T-cell (primary cell): Measurements from ENCODE around the gene PRR18. TPM values are rescaled to one million over a fixed set of nuclear protein-coding genes. Genes with fewer than 3 reads are reported as not detected.
A peak's percentile ranks its signal among the peaks of the same experiment; 100 is the strongest.

Source experiments
- ATAC-seq, 4 experiments: fragments of 200-7000 bp in 3 of 4; fragments of 150-1000 bp in 1 of 4; cut with Tn5 transposase; replicated peaks in 1 of 4; 1 replicate in 3 of 4; 2 replicates in 1 of 4; pipeline ENCODE4 v1.10.0; 2021; ENCODE audit warnings: moderate library complexity in 3 of 4, mild to moderate bottlenecking in 2 of 4, moderate number of reproducible peaks in 1 of 4
- CTCF ChIA-PET, 2 donors: fragments of 300-600 bp; sonication (Branson Sonifier 250); formaldehyde crosslinking; loops; one replicate each; lab custom pipeline; 2022; ENCODE audit warnings: antibody characterized with exemption in 2 of 2; lab: Charles Lee
- POLR2A ChIA-PET, 2 donors: fragments of 300-600 bp; sonication (Branson Sonifier 250); formaldehyde crosslinking; loops; one replicate each; lab custom pipeline; 2022; ENCODE audit warnings: antibody characterized with exemption in 2 of 2; lab: Charles Lee
- DNase-seq, 35 experiments: peaks; one replicate each; pipeline versions ENCODE4 v3.0.0 to v3.0.0-alpha.2; 2013 to 2023
- H3K27ac ChIP-seq: one replicate; pipeline ENCODE4 v1.5.1; 2013; ENCODE audit warnings: low read length
- H3K27me3 ChIP-seq, 2 experiments: replicated peaks in 1 of 2; 1 replicate in 1 of 2; 2 replicates in 1 of 2; pipeline versions ENCODE4 v1.6.1 to v1.7.0; 2013; ENCODE audit warnings: low read length in 1 of 2, mixed read lengths in 1 of 2; ENCODE audit not compliant: control insufficient read depth in 2 of 2, insufficient read depth in 2 of 2; ENCODE audit errors: extremely low read depth in 1 of 2
- H3K36me3 ChIP-seq, 2 donors: 1 replicate in 1 of 2; 2 replicates in 1 of 2; pipeline versions ENCODE4 v1.6.1 to v1.7.0; 2013; ENCODE audit warnings: low read length in 1 of 2; ENCODE audit not compliant: control insufficient read depth in 2 of 2, insufficient read depth in 1 of 2; ENCODE audit errors: extremely low read depth in 1 of 2
- H3K4me1 ChIP-seq, 2 experiments: 1 replicate in 1 of 2; 2 replicates in 1 of 2; pipeline versions ENCODE4 v1.6.1 to v1.7.0; 2013; ENCODE audit warnings: low read length in 2 of 2, mixed read lengths in 1 of 2; ENCODE audit not compliant: insufficient read depth in 2 of 2, control insufficient read depth in 1 of 2; ENCODE audit errors: extremely low read depth in 1 of 2
- H3K4me3 ChIP-seq, 2 donors: 1 replicate in 1 of 2; 2 replicates in 1 of 2; pipeline versions ENCODE4 v1.5.1 to v1.7.0; 2013; ENCODE audit warnings: mild to moderate bottlenecking in 2 of 2, low read length in 1 of 2, moderate library complexity in 1 of 2; ENCODE audit not compliant: control insufficient read depth in 1 of 2; ENCODE audit errors: extremely low read depth in 1 of 2
- H3K9me3 ChIP-seq: 2 replicates; pipeline ENCODE4 v1.7.0; 2013
- H3K27ac Mint-ChIP-seq, 2 donors: one replicate each; pipeline ENCODE4 v1.8.0; 2020 to 2021; ENCODE audit warnings: mild to moderate bottlenecking in 2 of 2, mixed read lengths in 2 of 2
- H3K27me3 Mint-ChIP-seq, 2 donors: one replicate each; pipeline ENCODE4 v1.8.0; 2021 to 2022; ENCODE audit warnings: mixed read lengths in 2 of 2
- H3K36me3 Mint-ChIP-seq: one replicate; pipeline ENCODE4 v1.8.0; 2021; ENCODE audit warnings: mixed read lengths
- H3K4me1 Mint-ChIP-seq, 3 donors: one replicate each; pipeline ENCODE4 v1.8.0; 2020 to 2022; ENCODE audit warnings: mixed read lengths in 3 of 3, mild to moderate bottlenecking in 1 of 3
- H3K4me3 Mint-ChIP-seq, 3 donors: one replicate each; pipeline ENCODE4 v1.8.0; 2020 to 2022; ENCODE audit warnings: mild to moderate bottlenecking in 3 of 3, mixed read lengths in 3 of 3, moderate library complexity in 3 of 3
- H3K9me3 Mint-ChIP-seq, 3 donors: one replicate each; pipeline ENCODE4 v1.8.0; 2020 to 2022; ENCODE audit warnings: mixed read lengths in 3 of 3
- WGBS: methylation state at CpG from one replicate; pipeline ENCODE4 v1.1.5; 2013; ENCODE audit warnings: missing lambda C conversion rate; ENCODE audit not compliant: insufficient coverage; 5-methylcytosine and 5-hydroxymethylcytosine counted together
- total RNA-seq, 35 experiments: library from RNA in 6 of 35; stranded (reverse) in 6 of 35; fragments of 120-200 nt in 1 of 35; gene quantifications; one replicate each; pipeline versions ENCODE4 v1.2.1 to v1.2.4 and lab custom pipeline; 2013 to 2026

PRR18 gene
- total RNA-seq, 5 donors from 2014 or later (not counting 1 experiment from before 2014, with no cell fraction given): not detected

DNA sequence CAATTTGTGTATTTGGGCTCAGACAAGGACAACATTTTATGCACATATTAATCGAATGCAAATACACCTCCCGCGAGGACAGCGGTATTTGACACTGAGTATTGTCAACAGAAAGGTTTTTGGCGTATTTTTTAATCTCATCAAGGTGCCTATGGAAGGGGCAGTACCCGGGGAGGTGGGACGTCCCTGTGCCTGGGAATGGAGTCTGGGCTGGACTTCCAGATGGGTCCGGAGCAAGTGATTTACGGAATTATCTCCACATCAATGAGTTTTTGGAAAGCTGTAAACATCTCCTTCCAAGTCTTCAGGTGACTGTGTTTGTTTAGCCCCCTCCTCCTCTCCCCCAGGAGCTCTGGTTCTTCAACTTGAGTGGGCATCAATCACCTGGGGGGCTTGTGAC, 39.8 kb downstream of the PRR18 start:
- no peaks in the 10 kb centered on the region for H3K4me1 Mint-ChIP-seq
- Histone ChIP-seq H3K36me3 (no peaks in the 10 kb centered on the region), H3K27me3 (peaks cover 0 to 17% of the 10 kb centered on the region in 2 experiments), H3K9me3 (no peaks in the 10 kb centered on the region), H3K4me1 (no peaks in the 10 kb centered on the region), H3K27ac (no peak overlapping the region), H3K4me3 (no peak overlapping the region)
- ChIA-PET CTCF (no interaction called here), POLR2A (no interaction called here)
- no peak overlapping the region for H3K27ac Mint-ChIP-seq
- WGBS: no CpG with 5 or more reads among the region's 9 CpGs
- DNase-seq: no peak
- H3K27me3 Mint-ChIP-seq: peaks cover 0 to 7% of the 10 kb centered on the region in 2 donors
- H3K4me3 Mint-ChIP-seq: no peak overlapping the region
- no peak for ATAC-seq
- H3K9me3 Mint-ChIP-seq: no peaks in the 10 kb centered on the region
- no peaks in the 10 kb centered on the region for H3K36me3 Mint-ChIP-seq

GRCh38 chr6:166267526-166267925, 40.7 kb downstream of the PRR18 start:
- H3K4me3 Mint-ChIP-seq: no peak overlapping the region
- no peaks in the 10 kb centered on the region for H3K36me3 ChIP-seq
- DNase-seq (no peak), ATAC-seq (no peak)
- H3K27me3 ChIP-seq: peaks cover 0 to 17% of the 10 kb centered on the region in 2 experiments
- no peaks in the 10 kb centered on the region for H3K9me3 ChIP-seq
- H3K4me3 ChIP-seq: no peak overlapping the region
- H3K27ac ChIP-seq: no peak overlapping the region
- H3K4me1 ChIP-seq: no peaks in the 10 kb centered on the region
- no peaks in the 10 kb centered on the region for H3K36me3 Mint-ChIP-seq
- ChIA-PET POLR2A (no interaction called here), CTCF (no interaction called here)
- no peaks in the 10 kb centered on the region for H3K4me1 Mint-ChIP-seq
- H3K9me3 Mint-ChIP-seq: no peaks in the 10 kb centered on the region
- H3K27ac Mint-ChIP-seq: no peak overlapping the region
- no CpG with 5 or more reads among the region's 5 CpGs for WGBS
- H3K27me3 Mint-ChIP-seq: peaks cover 0 to 7% of the 10 kb centered on the region in 2 donors

GRCh38 chr6:166266336-166266735, 41.9 kb downstream of the PRR18 start:
- WGBS: no CpG with 5 or more reads among the region's 3 CpGs
- H3K9me3 Mint-ChIP-seq: no peaks in the 10 kb centered on the region
- CTCF ChIA-PET: interaction anchor here in 1 of 2 donors (0.5 kb wide), 1 partner anchor 465 kb away, joined by 7 read pairs; no protein-coding TSS in a partner anchor

GRCh38 chr6:166262743-166263515, 45.3 kb downstream of the PRR18 start:
- peaks cover 12 to 13% of the 10 kb centered on the region in 2 experiments for H3K4me1 ChIP-seq
- no peak overlapping the region for H3K4me3 ChIP-seq
- ChIA-PET POLR2A (no interaction called here), CTCF (no interaction called here)
- H3K27ac ChIP-seq: no peak overlapping the region
- no peaks in the 10 kb centered on the region for H3K36me3 ChIP-seq
- H3K9me3 ChIP-seq: no peaks in the 10 kb centered on the region
- Mint-ChIP-seq H3K4me1 (peaks cover 0 to 36% (median 14%) of the 10 kb centered on the region in 3 donors), H3K9me3 (no peaks in the 10 kb centered on the region), H3K36me3 (no peaks in the 10 kb centered on the region), H3K4me3 (no peak overlapping the region), H3K27ac (no peak overlapping the region), H3K27me3 (peaks cover 0 to 4% of the 10 kb centered on the region in 2 donors)
- 89% methylated on average over 6 of the region's 17 CpGs for WGBS
- DNase-seq: no peak
- peaks cover 0 to 6% of the 10 kb centered on the region in 2 experiments for H3K27me3 ChIP-seq
- ATAC-seq: no peak

More at GRCh38 chr6:166266336-166266735, 41.9 kb downstream of the PRR18 start:
- Histone ChIP-seq H3K9me3 (no peaks in the 10 kb centered on the region), H3K27ac (no peak overlapping the region), H3K36me3 (no peaks in the 10 kb centered on the region), H3K4me3 (no peak overlapping the region), H3K4me1 (no peaks in the 10 kb centered on the region), H3K27me3 (peaks cover 0 to 17% of the 10 kb centered on the region in 2 experiments)
- ATAC-seq: no peak
- no peak for DNase-seq
- H3K4me1 Mint-ChIP-seq: peaks cover 0 to 5% (median 0%) of the 10 kb centered on the region in 3 donors
- H3K27me3 Mint-ChIP-seq: peaks cover 0 to 7% of the 10 kb centered on the region in 2 donors
- H3K36me3 Mint-ChIP-seq: no peaks in the 10 kb centered on the region
- H3K27ac Mint-ChIP-seq: no peak overlapping the region
- POLR2A ChIA-PET: no interaction called here
- H3K4me3 Mint-ChIP-seq: no peak overlapping the region

DNA sequence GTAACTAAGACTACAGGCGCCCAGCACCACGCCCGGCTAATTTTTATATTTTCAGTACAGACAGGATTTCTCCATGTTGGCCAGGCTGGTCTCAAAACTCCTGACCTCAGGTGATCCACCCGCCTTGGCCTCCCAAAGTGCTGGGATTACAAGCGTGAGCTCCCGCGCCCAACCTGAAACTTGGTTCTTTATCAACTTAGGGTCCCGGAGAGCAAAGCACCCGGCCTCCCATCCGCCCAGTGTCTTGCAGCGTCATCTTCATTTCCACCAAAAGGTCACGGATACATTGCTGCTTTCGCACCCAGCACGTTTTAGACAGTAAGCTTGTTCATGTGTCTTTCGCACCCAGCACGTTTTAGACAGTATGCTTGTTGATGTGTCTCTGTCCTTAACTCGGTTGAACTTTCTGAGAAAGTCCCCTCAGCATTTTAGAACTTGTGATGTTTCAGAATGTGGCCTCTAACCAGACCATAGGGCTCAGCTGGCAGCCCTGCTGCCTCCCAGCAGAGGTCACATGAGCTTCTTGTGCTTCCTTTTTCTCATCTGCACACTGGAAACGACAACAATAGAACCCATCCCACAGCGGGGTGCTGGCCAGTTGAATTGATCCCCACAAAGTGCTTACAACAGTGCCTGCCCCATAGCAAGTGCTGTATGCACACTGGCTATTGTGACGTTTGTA, 48.8 kb downstream of the PRR18 start:
- H3K27me3 ChIP-seq: peaks cover 0 to 10% of the 10 kb centered on the region in 2 experiments
- peak overlapping the region; percentile 75 for H3K27ac ChIP-seq
- H3K9me3 ChIP-seq: no peaks in the 10 kb centered on the region
- H3K36me3 ChIP-seq: no peaks in the 10 kb centered on the region
- Mint-ChIP-seq H3K4me1 (peaks cover 0 to 52% (median 14%) of the 10 kb centered on the region in 3 donors), H3K27ac (peak overlapping the region in 1 of 2 donors; percentile 97), H3K36me3 (no peaks in the 10 kb centered on the region), H3K4me3 (peak overlapping the region in 1 of 3 donors; percentile 63), H3K27me3 (peaks cover 0 to 19% of the 10 kb centered on the region in 2 donors), H3K9me3 (peaks cover 0 to 3% (median 0%) of the 10 kb centered on the region in 3 donors)
- CTCF ChIA-PET: interaction anchor here (1.0 kb wide), 2 partner anchors 13 to 34 kb away, joined by 3 read pairs; no protein-coding TSS in a partner anchor
- peak in 1 of 4 experiments; percentile 31 for ATAC-seq
- H3K4me3 ChIP-seq: no peak overlapping the region
- H3K4me1 ChIP-seq: peaks cover 13% of the 10 kb centered on the region in 2 experiments
- no peak for DNase-seq
- POLR2A ChIA-PET: no interaction called here
- 61% methylated on average over 18 of the region's 20 CpGs for WGBS

GRCh38 chr6:166258854-166259276, 49.3 kb downstream of the PRR18 start:
- Histone ChIP-seq H3K36me3 (no peaks in the 10 kb centered on the region), H3K27me3 (peaks cover 0 to 12% of the 10 kb centered on the region in 2 experiments), H3K9me3 (no peaks in the 10 kb centered on the region), H3K4me3 (peak overlapping the region in 1 of 2 donors; percentile 32), H3K27ac (peak overlapping the region; percentile 75), H3K4me1 (peaks cover 14% of the 10 kb centered on the region in 2 experiments)
- DNase-seq (peak in 9 of 35 experiments; percentile 13 to 49 (median 35)), ATAC-seq (peak in 3 of 4 experiments; percentile 40 to 82 (median 82))
- ChIA-PET POLR2A (no interaction called here), CTCF (interaction anchor here in 1 of 2 donors (1.0 kb wide), 1 partner anchor 35 kb away, joined by 3 read pairs; no protein-coding TSS in a partner anchor)
- Mint-ChIP-seq H3K27me3 (peaks cover 0 to 24% of the 10 kb centered on the region in 2 donors), H3K4me3 (peak overlapping the region in 1 of 3 donors; percentile 63), H3K4me1 (peaks cover 3 to 58% (median 14%) of the 10 kb centered on the region in 3 donors), H3K36me3 (no peaks in the 10 kb centered on the region), H3K27ac (peak overlapping the region in 1 of 2 donors; percentile 97), H3K9me3 (peaks cover 0 to 3% (median 0%) of the 10 kb centered on the region in 3 donors)
- 3% methylated on average over 10 of the region's 10 CpGs for WGBS
